Type B pancreatic cell (in vitro differentiated cells): ENCODE measurements around the gene PIRT. TPM values are rescaled to one million over a fixed set of nuclear protein-coding genes. Genes with fewer than 3 reads are reported as not detected.

Experiments used
- DNase-seq: peaks from one replicate; pipeline ENCODE4 v3.0.0; 2021; ENCODE audit warnings: mixed read lengths; ENCODE audit not compliant: unreplicated experiment; ENCODE audit errors: extremely low spot score
- H3K27ac Mint-ChIP-seq: 2 replicates; pipeline ENCODE4 v1.8.0; 2021; ENCODE audit warnings: mild to moderate bottlenecking, mixed read lengths
- H3K27me3 Mint-ChIP-seq: 2 replicates; pipeline ENCODE4 v1.8.0; 2021; ENCODE audit warnings: mixed read lengths
- H3K36me3 Mint-ChIP-seq: 2 replicates; pipeline ENCODE4 v1.8.0; 2021; ENCODE audit warnings: mixed read lengths
- H3K4me1 Mint-ChIP-seq: one replicate; pipeline ENCODE4 v1.8.0; 2021; ENCODE audit warnings: mixed read lengths; ENCODE audit not compliant: unreplicated experiment
- H3K4me3 Mint-ChIP-seq: 2 replicates; pipeline ENCODE4 v1.8.0; 2021; ENCODE audit warnings: mild to moderate bottlenecking, mixed read lengths
- H3K9me3 Mint-ChIP-seq: 2 replicates; pipeline ENCODE4 v1.8.0; 2021; ENCODE audit warnings: mixed read lengths
- CTCF ChIP-seq: fragments of 200-600 bp; sonication (generic); conservative IDR thresholded peaks from 2 replicates; pipeline ENCODE4 v1.5.0; 2021; ENCODE audit warnings: antibody characterized with exemption, mild to moderate bottlenecking
- total RNA-seq: library from RNA; stranded (reverse); gene quantifications from 2 replicates; pipeline ENCODE4 v1.2.1, GENCODE V29; 2021; ENCODE audit warnings: low replicate concordance

Gene PIRT
- total RNA-seq, 1 donor from 2014 or later: 0.34 TPM

GRCh38 chr17:10787306-10788045 lies 50.4 kb downstream of the PIRT start:
- DNase-seq: no peak
- no peaks in the 10 kb centered on the region for H3K9me3 Mint-ChIP-seq
- H3K4me1 Mint-ChIP-seq: peaks cover 12% of the 10 kb centered on the region
- no peak overlapping the region for H3K4me3 Mint-ChIP-seq
- no peaks in the 10 kb centered on the region for H3K27me3 Mint-ChIP-seq
- H3K36me3 Mint-ChIP-seq: no peaks in the 10 kb centered on the region
- no peak overlapping the region for H3K27ac Mint-ChIP-seq
- no peak for TF ChIP-seq CTCF

GRCh38 chr17:10785295-10785694 lies 52.6 kb downstream of the PIRT start:
- Mint-ChIP-seq H3K4me3 (no peak overlapping the region), H3K27ac (no peak overlapping the region), H3K9me3 (no peaks in the 10 kb centered on the region), H3K4me1 (peaks cover 11% of the 10 kb centered on the region), H3K36me3 (no peaks in the 10 kb centered on the region), H3K27me3 (no peaks in the 10 kb centered on the region)
- DNase-seq: no peak
- no peak for TF ChIP-seq CTCF

GRCh38 chr17:10779609-10780008 lies 58.3 kb downstream of the PIRT start:
- TF ChIP-seq CTCF: no peak
- H3K36me3 Mint-ChIP-seq: no peaks in the 10 kb centered on the region
- H3K4me3 Mint-ChIP-seq: no peak overlapping the region
- DNase-seq: no peak
- H3K4me1 Mint-ChIP-seq: no peaks in the 10 kb centered on the region
- no peaks in the 10 kb centered on the region for H3K9me3 Mint-ChIP-seq
- H3K27me3 Mint-ChIP-seq: no peaks in the 10 kb centered on the region
- peak overlapping the region; percentile 41 for H3K27ac Mint-ChIP-seq

- Mint-ChIP-seq H3K27me3 (no peaks in the 10 kb centered on the region), H3K4me3 (no peak overlapping the region), H3K36me3 (no peaks in the 10 kb centered on the region), H3K4me1 (peaks cover 7% of the 10 kb centered on the region), H3K27ac (no peak overlapping the region), H3K9me3 (no peaks in the 10 kb centered on the region)
- no peak for DNase-seq
- TF ChIP-seq CTCF: no peak
Measured at GRCh38 chr17:10777890-10778289, 60.0 kb downstream of the PIRT start.

GRCh38 chr17:10777131-10777807 lies 60.6 kb downstream of the PIRT start:
- H3K36me3 Mint-ChIP-seq: no peaks in the 10 kb centered on the region
- H3K9me3 Mint-ChIP-seq: no peaks in the 10 kb centered on the region
- no peak for DNase-seq
- no peak overlapping the region for H3K27ac Mint-ChIP-seq
- peaks cover 13% of the 10 kb centered on the region for H3K4me1 Mint-ChIP-seq
- H3K4me3 Mint-ChIP-seq: no peak overlapping the region
- no peak for TF ChIP-seq CTCF
- H3K27me3 Mint-ChIP-seq: no peaks in the 10 kb centered on the region
